Aorta (tissue), 5 donors: ENCODE data around the gene OPALIN. TPM values are rescaled to one million over a fixed set of nuclear protein-coding genes. Genes with fewer than 3 reads are reported as not detected.
A peak's percentile ranks its signal among the peaks of the same experiment; 100 is the strongest.

ENCODE experiments used
- ATAC-seq: fragments of 200-7000 bp; cut with Tn5 transposase; one replicate; pipeline ENCODE4 v1.9.1; 2022; ENCODE audit warnings: moderate library complexity; ENCODE audit not compliant: low FRiP score
- DNase-seq, 2 donors: peaks; one replicate each; pipeline ENCODE4 v3.0.0-alpha.2; 2020
- H3K27ac ChIP-seq, 2 donors: one replicate each; pipeline ENCODE4 v1.5.1; 2013; ENCODE audit warnings: low read length in 2 of 2, mild to moderate bottlenecking in 2 of 2, moderate library complexity in 2 of 2, control low read depth in 1 of 2, inconsistent platforms in 1 of 2, low read depth in 1 of 2
- H3K27me3 ChIP-seq, 2 donors: one replicate each; pipeline ENCODE4 v1.6.1; 2013; ENCODE audit warnings: control low read depth in 1 of 2, low read length in 1 of 2, mild to moderate bottlenecking in 1 of 2, moderate library complexity in 1 of 2; ENCODE audit not compliant: insufficient read depth in 2 of 2, control insufficient read depth in 1 of 2
- H3K36me3 ChIP-seq, 2 donors: one replicate each; pipeline ENCODE4 v1.6.1; 2013; ENCODE audit warnings: control low read depth in 1 of 2, low read length in 1 of 2, mild to moderate bottlenecking in 1 of 2; ENCODE audit not compliant: insufficient read depth in 2 of 2, control insufficient read depth in 1 of 2
- H3K4me1 ChIP-seq, 2 donors: one replicate each; pipeline ENCODE4 v1.6.1; 2013; ENCODE audit warnings: low read length in 2 of 2, control low read depth in 1 of 2, mild to moderate bottlenecking in 1 of 2, moderate library complexity in 1 of 2; ENCODE audit not compliant: insufficient read depth in 2 of 2, control insufficient read depth in 1 of 2
- H3K4me3 ChIP-seq, 2 donors: one replicate each; pipeline ENCODE4 v1.5.1; 2013; ENCODE audit warnings: low read length in 2 of 2, control low read depth in 1 of 2, mild to moderate bottlenecking in 1 of 2
- H3K9me3 ChIP-seq: one replicate; pipeline ENCODE4 v1.6.1; 2013; ENCODE audit warnings: mild to moderate bottlenecking, low read length; ENCODE audit not compliant: control insufficient read depth
- WGBS, 2 donors: extraction: QIAGEN DNeasy Blood & Tissue Kit; methylation state at CpG; one replicate each; pipeline ENCODE4 v1.1.7; 2013; 5-methylcytosine and 5-hydroxymethylcytosine counted together
- intact Hi-C, 2 donors: fragments of 100-400 bp; cut with DNase I; formaldehyde crosslinking; loops; one replicate each; pipeline versions ENCODE4 v1.14.2 to v1.15.0; 2022
- polyA plus RNA-seq, 2 donors: library from polyadenylated mRNA; stranded (reverse); fragments of 200-250 nt; gene quantifications; one replicate each; pipeline ENCODE4 v1.2.3, GENCODE V29; 2013
- total RNA-seq, 2 donors: library from RNA; stranded (reverse); fragmentation: NEBNext Ultra II Directional; extraction: Animal tissue kit (Norgen Biotek cat#: 25700); gene quantifications; one replicate each; pipeline ENCODE4 v1.2.1, GENCODE V29; 2021
- donor health status: healthy with polysubstance abuse.
- donor health status: Bipolar disorder and iron deficiency.
- donor health status: DM: no; HTN: no; CAD: no.
- donor health status: DM: no; HTN: no; CAD: no.
- donor health status: DM: yes; HTN: yes; CAD: no.

The OPALIN gene
- total and polyA plus RNA-seq, 4 donors = not detected

- 70 to 72% methylated on average over 4 of the region's 4 CpGs for WGBS, 2 donors
- intact Hi-C loops = no loop called here
- no peak overlapping the region for H3K4me3 ChIP-seq
- H3K9me3 ChIP-seq = no peaks in the 10 kb centered on the region
- no peak overlapping the region for H3K27ac ChIP-seq
- no peaks in the 10 kb centered on the region for H3K4me1 ChIP-seq
- no peaks in the 10 kb centered on the region for H3K36me3 ChIP-seq
- no peaks in the 10 kb centered on the region for H3K27me3 ChIP-seq
- ATAC-seq (no peak), DNase-seq (no peak)
Measured at GRCh38 chr10:96352582-96352981, 6.2 kb downstream of the OPALIN start.

DNA sequence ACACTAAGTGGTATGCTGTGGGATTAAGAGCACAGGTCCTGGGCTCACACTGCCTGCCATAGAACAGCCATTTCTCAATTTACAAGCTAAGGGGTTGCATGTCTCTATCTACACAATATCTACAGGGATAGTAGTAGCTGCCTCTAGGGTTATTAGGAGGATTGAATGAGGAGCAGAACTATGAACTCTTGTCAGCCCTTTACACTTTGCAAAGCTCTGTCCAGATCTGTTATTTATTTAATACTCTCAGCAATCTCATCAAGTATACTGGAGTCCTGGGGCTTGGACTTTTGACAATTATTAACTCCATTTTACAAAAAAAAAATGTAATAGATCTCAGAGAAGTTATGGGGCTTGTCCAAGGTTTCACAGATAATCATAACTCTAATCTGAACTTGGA, 6.8 kb downstream of the OPALIN start:
- Histone ChIP-seq H3K27ac (no peak overlapping the region), H3K9me3 (no peaks in the 10 kb centered on the region), H3K4me1 (no peaks in the 10 kb centered on the region), H3K27me3 (no peaks in the 10 kb centered on the region), H3K36me3 (no peaks in the 10 kb centered on the region), H3K4me3 (no peak overlapping the region)
- DNase-seq = no peak
- intact Hi-C loops = no loop called here
- no peak for ATAC-seq

DNA sequence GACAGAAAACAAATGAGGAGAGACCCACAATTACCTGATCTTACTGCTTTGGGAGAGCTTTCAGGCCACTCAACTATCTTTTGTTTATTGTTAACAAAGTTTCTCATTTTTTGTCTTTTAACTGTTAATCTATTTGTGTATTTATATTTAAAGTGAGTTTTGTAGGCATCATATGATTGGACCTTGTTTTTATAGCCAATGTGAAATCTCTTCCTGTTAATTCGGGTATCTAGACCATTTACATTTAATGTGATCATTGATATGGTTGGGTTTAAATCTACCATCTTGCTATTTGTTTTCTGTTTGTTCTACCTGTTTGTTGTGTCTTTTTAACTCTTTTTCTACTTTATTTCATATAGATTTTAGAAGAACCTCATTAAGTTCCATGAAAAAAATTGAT, 12.5 kb downstream of the OPALIN start:
- Histone ChIP-seq H3K4me3 (no peak overlapping the region), H3K27me3 (no peaks in the 10 kb centered on the region), H3K27ac (no peak overlapping the region), H3K9me3 (peaks cover 5% of the 10 kb centered on the region), H3K36me3 (no peaks in the 10 kb centered on the region), H3K4me1 (no peaks in the 10 kb centered on the region)
- intact Hi-C loops = no loop called here
- DNase-seq (no peak), ATAC-seq (no peak)
- WGBS, 2 donors = 86 to 87% methylated on average over 1 of the region's 1 CpG

DNA sequence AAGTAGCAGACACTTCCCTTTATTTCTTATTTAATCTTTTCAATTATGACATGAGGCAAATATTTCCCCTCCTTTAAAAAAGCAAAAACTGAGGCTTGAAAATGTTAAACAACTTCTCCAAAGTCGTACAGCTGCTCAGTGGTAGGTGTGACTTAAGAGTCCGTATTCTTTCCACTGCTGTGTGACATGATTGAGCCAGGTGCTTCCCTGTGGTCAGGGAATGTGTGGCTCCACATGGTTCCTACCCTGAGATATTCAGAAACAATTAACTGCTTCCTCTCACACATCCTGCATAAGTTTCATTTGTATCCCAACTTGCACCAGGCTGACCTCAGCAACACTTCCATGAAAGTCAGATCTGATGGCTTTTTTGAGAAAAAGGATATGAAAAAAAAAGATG, 13.6 kb downstream of the OPALIN start:
- intact Hi-C loops = no loop called here
- 46 to 53% methylated on average over 2 of the region's 2 CpGs for WGBS, 2 donors
- H3K27me3 ChIP-seq = no peaks in the 10 kb centered on the region

DNA sequence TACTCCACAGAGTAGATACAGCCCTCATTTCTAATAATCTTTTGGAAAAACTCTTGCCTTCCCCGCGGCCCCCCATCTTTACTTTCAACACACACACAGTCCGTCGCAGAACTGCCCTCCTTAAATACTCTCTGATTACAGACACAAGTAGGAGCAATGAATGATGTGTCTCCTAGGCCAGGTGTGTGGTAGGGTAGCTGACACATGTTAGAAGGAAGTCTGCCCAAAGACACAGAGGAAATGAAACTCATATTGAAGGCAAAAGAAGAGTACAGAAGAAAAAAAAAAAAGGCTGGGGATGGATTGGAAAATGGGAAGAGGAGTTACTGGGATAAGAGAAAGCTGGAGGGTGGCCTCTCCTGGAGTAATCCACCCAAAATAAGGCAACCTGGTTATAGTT, 14.6 kb downstream of the OPALIN start:
- DNase-seq (no peak), ATAC-seq (no peak)
- Histone ChIP-seq H3K27me3 (no peaks in the 10 kb centered on the region), H3K36me3 (no peaks in the 10 kb centered on the region), H3K27ac (no peak overlapping the region), H3K4me1 (no peaks in the 10 kb centered on the region), H3K9me3 (peaks cover 5% of the 10 kb centered on the region), H3K4me3 (no peak overlapping the region)
- WGBS, 2 donors = 95 to 97% methylated on average over 4 of the region's 4 CpGs
- intact Hi-C loops = no loop called here

More for the DNA sequence above, 13.6 kb downstream of the OPALIN start:
- no peak for DNase-seq
- H3K9me3 ChIP-seq = peaks cover 5% of the 10 kb centered on the region
- no peak for ATAC-seq
- no peak overlapping the region for H3K27ac ChIP-seq
- H3K36me3 ChIP-seq = no peaks in the 10 kb centered on the region
- no peaks in the 10 kb centered on the region for H3K4me1 ChIP-seq
- no peak overlapping the region for H3K4me3 ChIP-seq

DNA sequence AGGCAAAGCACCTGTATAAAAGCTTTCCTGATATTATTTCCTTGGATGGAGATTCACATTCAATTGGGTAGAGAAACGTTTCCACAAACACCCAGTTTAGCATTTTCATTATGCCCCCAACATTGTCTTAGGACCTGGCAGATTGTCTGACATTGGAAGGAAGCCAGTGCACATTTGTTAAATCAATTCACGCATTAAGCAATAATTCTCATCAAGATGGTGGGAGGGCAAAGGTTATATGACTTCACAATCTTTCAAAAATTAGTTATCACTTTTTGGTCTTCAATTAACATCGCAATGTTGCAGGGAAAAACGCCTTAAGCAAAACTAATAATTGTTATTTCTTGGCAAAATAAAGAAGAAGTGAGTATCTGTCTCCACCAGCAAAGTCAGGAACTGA, 16.4 kb downstream of the OPALIN start:
- no peaks in the 10 kb centered on the region for H3K4me1 ChIP-seq
- peaks cover 5% of the 10 kb centered on the region for H3K9me3 ChIP-seq
- H3K27ac ChIP-seq = no peak overlapping the region
- DNase-seq (no peak), ATAC-seq (no peak)
- 72 to 75% methylated on average over 4 of the region's 4 CpGs for WGBS, 2 donors
- no peak overlapping the region for H3K4me3 ChIP-seq
- no peaks in the 10 kb centered on the region for H3K27me3 ChIP-seq
- no peaks in the 10 kb centered on the region for H3K36me3 ChIP-seq
- intact Hi-C loops = no loop called here

GRCh38 chr10:96341219-96342182, 17.3 kb downstream of the OPALIN start:
- Histone ChIP-seq H3K9me3 (peaks cover 5% of the 10 kb centered on the region), H3K4me3 (no peak overlapping the region)
- 75 to 82% methylated on average over 5 of the region's 5 CpGs for WGBS, 2 donors

GRCh38 chr10:96339956-96340904, 18.6 kb downstream of the OPALIN start:
- H3K4me1 ChIP-seq = no peaks in the 10 kb centered on the region
- no peak overlapping the region for H3K4me3 ChIP-seq
- H3K9me3 ChIP-seq = peaks cover 1% of the 10 kb centered on the region
- H3K27ac ChIP-seq = no peak overlapping the region
- H3K27me3 ChIP-seq = peaks cover 0 to 2% of the 10 kb centered on the region in 2 donors
- H3K36me3 ChIP-seq = no peaks in the 10 kb centered on the region
- ATAC-seq (peak; percentile 74), DNase-seq (peak; percentile 71 to 77)
- intact Hi-C loops = no loop called here
- WGBS, 2 donors = 40 to 41% methylated on average over 7 of the region's 7 CpGs

More at GRCh38 chr10:96341219-96342182, 17.3 kb downstream of the OPALIN start:
- ATAC-seq (no peak), DNase-seq (no peak)
- H3K27me3 ChIP-seq = no peaks in the 10 kb centered on the region
- no peaks in the 10 kb centered on the region for H3K4me1 ChIP-seq
- H3K27ac ChIP-seq = no peak overlapping the region
- H3K36me3 ChIP-seq = no peaks in the 10 kb centered on the region
- intact Hi-C loops = no loop called here
